ENCODE measurements around the gene CLEC2A. TPM values are rescaled to one million over a fixed set of nuclear protein-coding genes. Genes with fewer than 3 reads are reported as not detected.

Gene CLEC2A
- total RNA-seq: not detected in 2 replicates

GRCh38 chr12:9932270-9932669 is at the start of gene CLEC2A:
TSS of gene CLEC2A (minus strand) at chr12:9932370. CDS start at chr12:9932329, 41 bp downstream.

DNA sequence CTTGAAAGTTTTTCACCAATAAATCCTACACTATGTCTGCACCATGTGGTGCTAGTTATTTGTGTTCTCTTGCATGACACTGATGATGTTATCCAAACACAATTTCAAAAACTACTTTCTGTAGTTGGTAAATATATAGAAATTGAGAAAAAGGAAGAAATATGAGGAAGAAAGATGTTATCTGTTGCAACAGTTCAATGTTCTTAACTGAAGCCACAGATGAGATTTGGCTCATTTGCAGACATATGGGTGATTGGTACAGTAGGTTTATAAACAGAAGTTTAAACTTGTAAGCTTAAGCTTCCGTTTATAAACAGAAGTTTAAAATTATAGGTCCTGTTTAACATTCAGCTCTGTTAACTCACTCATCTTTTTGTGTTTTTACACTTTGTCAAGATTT is 39.0 kb upstream of the CLEC2A start, which contains the start of gene CLEC12A:
CLEC12A (plus strand) TSS at position 229 of the 400 bp plus-strand sequence. CDS start 188 bp downstream, outside the sequence.

DNA sequence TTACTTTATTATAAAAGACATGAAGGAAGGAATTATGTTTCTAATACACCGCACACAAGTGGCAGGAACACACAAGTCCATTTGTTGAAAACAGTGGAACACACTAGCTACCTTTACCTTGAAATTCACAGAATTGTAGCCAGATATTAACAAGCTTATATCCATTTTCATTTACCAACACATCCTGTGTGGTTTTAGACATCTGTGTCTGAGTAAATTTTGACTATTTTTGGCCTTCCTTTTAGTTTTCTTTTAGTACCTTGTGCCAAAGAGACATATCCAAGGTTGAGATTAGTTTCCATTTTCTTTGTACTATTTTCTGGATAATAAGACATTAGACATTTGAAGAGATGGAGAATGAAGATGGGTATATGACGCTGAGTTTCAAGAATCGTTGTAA is 50.9 kb downstream of the CLEC2A start, which contains the start of gene KLRF2:
KLRF2 (plus strand) TSS at position 244 of the 400 bp plus-strand sequence; CDS start at position 351, 107 bp downstream.

DNA sequence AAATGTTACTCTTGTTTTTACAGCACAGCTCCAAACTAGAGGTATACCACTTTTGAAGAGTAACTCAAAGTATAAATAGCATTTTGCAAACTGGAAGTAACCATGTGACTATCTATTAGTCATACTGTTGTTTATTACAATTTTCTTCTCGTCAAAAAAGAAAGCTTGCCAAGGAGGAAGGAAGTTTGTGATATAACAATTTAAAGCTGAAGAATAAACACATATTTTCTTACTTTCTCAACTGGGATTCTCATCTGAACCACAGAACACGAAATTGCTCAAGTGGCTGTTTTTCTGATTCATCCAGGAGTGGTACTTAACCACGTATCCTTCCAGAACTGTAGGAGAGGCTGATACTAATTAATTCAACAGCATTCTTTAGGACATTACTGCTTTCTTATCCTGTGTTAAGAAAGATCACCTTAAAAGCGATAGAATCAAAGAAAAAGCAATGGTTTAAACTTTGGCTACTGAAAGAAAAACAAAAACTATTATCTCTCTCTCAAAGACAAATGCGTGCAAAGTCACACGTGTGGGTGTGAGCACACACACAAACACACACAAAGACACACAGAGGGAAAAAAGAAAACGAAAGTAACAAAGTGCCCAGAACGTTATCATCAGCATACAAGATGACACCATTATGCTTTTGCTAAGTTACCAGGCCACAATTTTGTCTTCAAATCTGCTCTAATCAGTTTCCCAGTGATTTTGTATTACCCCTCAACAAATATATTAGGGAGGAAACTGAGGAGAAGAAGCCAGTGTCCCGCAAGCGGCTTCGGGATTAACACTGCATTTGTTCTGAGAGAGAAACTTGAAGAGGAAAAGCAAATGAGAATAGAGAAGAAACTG is 62.6 kb downstream of the CLEC2A start, which contains the start of gene CLEC2B:
CLEC2B (minus strand) TSS at position 48 of the 855 bp plus-strand sequence.

Other genes starting within 250 kb of the CLEC2A start
- gene CLECL1, start 199.3 kb downstream of the CLEC2A start, total RNA-seq: not detected in 2 replicates
- 0.08 and 1.0 TPM in 2 replicates for gene CD69, start 171.5 kb downstream of the CLEC2A start, total RNA-seq
- gene KLRF1, start 104.9 kb downstream of the CLEC2A start, total RNA-seq: not detected in 2 replicates
- gene CLEC2B, start 63.0 kb downstream of the CLEC2A start, total RNA-seq: 8.6 and 9.8 TPM in 2 replicates
- gene KLRF2, start 50.9 kb downstream of the CLEC2A start, total RNA-seq: not detected in 2 replicates
- gene CLEC12A, start 39.0 kb upstream of the CLEC2A start, total RNA-seq: not detected in 2 replicates
- gene CLEC1B, start 66.8 kb upstream of the CLEC2A start, total RNA-seq: not detected in 2 replicates
- gene CLEC12B, start 78.3 kb upstream of the CLEC2A start, total RNA-seq: not detected in 2 replicates
- not detected in 2 replicates for gene CLEC9A, start 98.3 kb upstream of the CLEC2A start, total RNA-seq
- 0.13 TPM in 1 of 2 replicates, not detected in the other for gene CLEC1A, start 166.6 kb upstream of the CLEC2A start, total RNA-seq
- gene CLEC7A, start 197.8 kb upstream of the CLEC2A start, total RNA-seq: under 0.01 TPM in 1 of 2 replicates, not detected in the other
- 4.0 and 10.1 TPM in 2 replicates for gene OLR1, start 239.8 kb upstream of the CLEC2A start, total RNA-seq
- gene TMEM52B, start 246.7 kb upstream of the CLEC2A start, total RNA-seq: 3.8 and 13.8 TPM in 2 replicates

Measured in epithelial cell of alveolus of lung (primary cell).